ENCODE results near the gene HMCN1.
"Not testable (repeated sequence)": the region's sequence is repeated elsewhere in the genome, so short reads cannot be mapped to it uniquely, and the experiment has no call there.

The HMCN1 gene

GRCh38 chr1:186152620-186153239 is 418.5 kb downstream of the HMCN1 start:
- DNase-seq (ENCODE audit: low read depth): peak; percentile 49

GRCh38 chr1:186154651-186155050 is 420.5 kb downstream of the HMCN1 start:
- DNase-seq (ENCODE audit: low read depth): no peak

GRCh38 chr1:186155594-186155993 is 421.4 kb downstream of the HMCN1 start:
- peak; percentile 67 for DNase-seq (ENCODE audit: low read depth)

GRCh38 chr1:186162895-186163294 is 428.7 kb downstream of the HMCN1 start:
- not testable (repeated sequence) for DNase-seq (ENCODE audit: low read depth)

- no peak for DNase-seq (ENCODE audit: low read depth)
Observed at GRCh38 chr1:186164773-186165172, 430.6 kb downstream of the HMCN1 start.

GRCh38 chr1:186165303-186165702 is 431.1 kb downstream of the HMCN1 start:
- DNase-seq (ENCODE audit: low read depth): no peak

- no peak for DNase-seq (ENCODE audit: low read depth)
Observed at GRCh38 chr1:186167096-186167668, 433.0 kb downstream of the HMCN1 start.

- DNase-seq (ENCODE audit: low read depth): no peak
Observed at GRCh38 chr1:186175588-186175987, 441.4 kb downstream of the HMCN1 start.

GRCh38 chr1:186178426-186179043 is 444.3 kb downstream of the HMCN1 start:
- DNase-seq (ENCODE audit: low read depth): no peak

- DNase-seq (ENCODE audit: low read depth): no peak
Observed at GRCh38 chr1:186179231-186179630, 445.0 kb downstream of the HMCN1 start.

GRCh38 chr1:186183219-186183618 is 449.0 kb downstream of the HMCN1 start:
- DNase-seq (ENCODE audit: low read depth): peak; percentile 54

GRCh38 chr1:186183970-186184628 is 449.9 kb downstream of the HMCN1 start:
- no peak for DNase-seq (ENCODE audit: low read depth)

GRCh38 chr1:186186251-186186650 is 452.1 kb downstream of the HMCN1 start:
- not testable (repeated sequence) for DNase-seq (ENCODE audit: low read depth)

- DNase-seq (ENCODE audit: low read depth): no peak
Observed at GRCh38 chr1:186187601-186188000, 453.4 kb downstream of the HMCN1 start.

GRCh38 chr1:186188004-186188539 is 453.9 kb downstream of the HMCN1 start:
- DNase-seq (ENCODE audit: low read depth): peak; percentile 70

- DNase-seq (ENCODE audit: low read depth): no peak
Observed at GRCh38 chr1:186188736-186189135, 454.5 kb downstream of the HMCN1 start.

GRCh38 chr1:186189156-186189555 is 455.0 kb downstream of the HMCN1 start:
- DNase-seq (ENCODE audit: low read depth): no peak

GRCh38 chr1:186191511-186191910 is 457.3 kb downstream of the HMCN1 start:
- no peak for DNase-seq (ENCODE audit: low read depth)

GRCh38 chr1:186193224-186193623 is 459.0 kb downstream of the HMCN1 start:
- DNase-seq (ENCODE audit: low read depth): no peak

- no peak for DNase-seq (ENCODE audit: low read depth)
Observed at GRCh38 chr1:186194107-186194756, 460.0 kb downstream of the HMCN1 start.

- DNase-seq (ENCODE audit: low read depth): no peak
Observed at GRCh38 chr1:186195377-186195931, 461.3 kb downstream of the HMCN1 start.

GRCh38 chr1:186202271-186202764 is 468.1 kb downstream of the HMCN1 start:
- no peak for DNase-seq (ENCODE audit: low read depth)

All from fibroblast of the conjunctiva (primary cell).